NCI-H345 (cell line): ENCODE results near the gene NTRK2.
"Not testable (repeated sequence)": the region's sequence is repeated elsewhere in the genome, so short reads cannot be mapped to it uniquely, and the experiment has no call there.

ENCODE experiments used
- DNase-seq: peaks from one replicate; lab custom pipeline; 2025; lab: John Stamatoyannopoulos, UW

Gene NTRK2

DNA sequence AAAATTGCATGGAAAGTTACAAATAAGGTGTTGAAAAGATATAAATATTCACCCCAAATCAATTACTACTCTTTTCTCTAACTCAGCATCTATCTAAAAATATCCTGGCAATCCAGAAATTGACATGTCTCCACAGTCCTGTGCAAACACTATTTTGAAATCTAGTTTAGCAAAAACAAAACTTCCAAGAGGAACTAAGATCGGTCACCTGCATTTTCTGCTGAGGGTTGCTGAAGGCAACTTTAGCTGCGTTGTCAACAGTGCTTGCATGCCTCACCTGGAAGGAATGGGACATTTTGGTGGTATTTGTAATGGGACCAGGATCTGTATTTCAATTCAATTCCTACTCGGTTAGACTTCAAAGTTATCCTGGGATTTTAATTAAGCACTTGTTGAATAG lies 398.3 kb downstream of the NTRK2 start:
- DNase-seq: no peak

DNA sequence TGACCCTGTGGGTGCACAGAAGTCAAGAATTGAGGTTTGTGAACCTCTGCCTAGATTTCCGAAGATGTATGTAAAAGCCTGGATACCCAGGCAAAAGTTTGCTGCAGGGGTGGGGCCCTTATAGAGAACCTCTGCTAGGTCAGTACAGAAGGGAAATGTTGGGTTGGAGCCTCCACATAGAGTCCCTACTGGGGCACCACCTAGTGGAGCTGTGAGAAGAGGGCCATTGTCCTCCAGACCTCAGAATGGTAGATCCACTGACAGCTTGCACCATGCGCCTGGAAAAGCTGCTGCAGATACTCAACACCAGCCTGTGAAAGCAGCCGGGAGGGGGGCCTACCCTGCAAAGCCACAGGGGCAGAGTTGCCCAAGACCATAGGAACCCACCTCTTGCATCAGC lies 399.9 kb downstream of the NTRK2 start:
- not testable (repeated sequence) for DNase-seq
